HepG2 (cell line): Measurements from ENCODE around the gene COMMD4. TPM values are rescaled to one million over a fixed set of nuclear protein-coding genes. Genes with fewer than 3 reads are reported as not detected.

Experiments used
- CBFB ChIP-seq: sonication (generic); formaldehyde crosslinking; IDR thresholded peaks from 2 replicates; pipeline ENCODE4 v1.4.0; 2020; ENCODE audit warnings: missing genetic modification reagents
- HES4 ChIP-seq: sonication (generic); formaldehyde crosslinking; IDR thresholded peaks from 2 replicates; pipeline ENCODE4 v1.9.0; 2021; ENCODE audit warnings: mild to moderate bottlenecking, missing genetic modification reagents, borderline replicate concordance
- HMG20B ChIP-seq: conservative IDR thresholded peaks from 2 replicates; pipeline ENCODE4 v1.6.1; 2016; ENCODE audit warnings: missing genetic modification reagents, missing compliant biosample characterization
- HNF4A ChIP-seq: sonication (generic); formaldehyde crosslinking; IDR thresholded peaks from 2 replicates; pipeline ENCODE4 v1.4.0; 2020; ENCODE audit warnings: missing genetic modification reagents
- KDM1A ChIP-seq: IDR thresholded peaks from 2 replicates; pipeline ENCODE4 v1.6.1; 2016; ENCODE audit warnings: missing compliant biosample characterization
- KMT2A ChIP-seq: sonication (generic); formaldehyde crosslinking; IDR thresholded peaks from 2 replicates; pipeline ENCODE4 v1.4.0; 2020; ENCODE audit warnings: missing genetic modification reagents
- NFYC ChIP-seq: IDR thresholded peaks from 2 replicates; pipeline ENCODE4 v1.6.1; 2016; ENCODE audit warnings: missing genetic modification reagents, missing compliant biosample characterization
- SAP130 ChIP-seq: IDR thresholded peaks from 2 replicates; pipeline ENCODE4 v1.6.1; 2016; ENCODE audit warnings: low read depth
- SIN3A ChIP-seq: IDR thresholded peaks from 2 replicates; pipeline ENCODE4 v1.6.1; 2011; ENCODE audit warnings: low read depth, mild to moderate bottlenecking, control low read depth, low read length, borderline replicate concordance
- ZC3H13 ChIP-seq: sonication (generic); formaldehyde crosslinking; IDR thresholded peaks from 2 replicates; pipeline ENCODE4 v1.8.1; 2023; ENCODE audit warnings: mild to moderate bottlenecking, missing genetic modification reagents, moderate library complexity
- ZMAT3 ChIP-seq: sonication (generic); formaldehyde crosslinking; conservative IDR thresholded peaks from 2 replicates; pipeline ENCODE4 v1.7.0; 2021; ENCODE audit warnings: missing genetic modification reagents
- ZNF354B ChIP-seq: sonication (generic); formaldehyde crosslinking; IDR thresholded peaks from 2 replicates; pipeline ENCODE4 v1.8.0; 2022; ENCODE audit warnings: mild to moderate bottlenecking, missing genetic modification reagents
- ZNF709 ChIP-seq: sonication (generic); formaldehyde crosslinking; IDR thresholded peaks from 2 replicates; pipeline ENCODE4 v1.5.0; 2020; ENCODE audit warnings: mild to moderate bottlenecking, missing genetic modification reagents
- ZNF761 ChIP-seq: sonication (generic); formaldehyde crosslinking; conservative IDR thresholded peaks from 2 replicates; pipeline ENCODE4 v1.4.0; 2020; ENCODE audit warnings: mild to moderate bottlenecking, missing genetic modification reagents
- ZNF773 ChIP-seq: sonication (generic); formaldehyde crosslinking; IDR thresholded peaks from 2 replicates; pipeline ENCODE4 v1.4.0; 2020; ENCODE audit warnings: missing genetic modification reagents, borderline replicate concordance
- ZNF781 ChIP-seq: sonication (generic); formaldehyde crosslinking; IDR thresholded peaks from 2 replicates; pipeline ENCODE4 v1.5.1; 2020; ENCODE audit warnings: borderline replicate concordance, mild to moderate bottlenecking, missing genetic modification reagents; ENCODE audit errors: not compliant biosample characterization
- ZZZ3 ChIP-seq: sonication (generic); formaldehyde crosslinking; IDR thresholded peaks from 2 replicates; pipeline ENCODE4 v1.4.0; 2020; ENCODE audit warnings: missing genetic modification reagents, mild to moderate bottlenecking, borderline replicate concordance
- polyA plus RNA-seq, 8 experiments: library from polyadenylated mRNA; depleted of rRNA in 3 of 8; stranded (reverse) in 7 of 8; unstranded in 1 of 8; fragments of >200 nt; fragmentation: Illumina TruSeq in 4 of 8; extraction: Trizol in 4 of 8; gene quantifications; 2 replicates each; pipeline versions ENCODE4 v1.2.1 to v1.2.3, GENCODE V29; 2011 to 2016; ENCODE audit warnings: low read depth in 4 of 8, missing spikeins in 1 of 8, mixed read lengths in 1 of 8; ENCODE audit not compliant: insufficient read depth in 1 of 8
- total RNA-seq, 5 experiments: library from RNA; depleted of rRNA; stranded (reverse); fragments of >200 nt; fragmentation: Illumina TruSeq; extraction: Trizol; gene quantifications; 2 replicates each; pipeline ENCODE4 v1.2.3, GENCODE V29; 2016; ENCODE audit warnings: low read depth in 1 of 5
- TF ChIP-seq, protein P1 (sequence below): sonication (generic); formaldehyde crosslinking; IDR thresholded peaks from 2 replicates; pipeline ENCODE4 v1.5.1; 2020; ENCODE audit warnings: missing genetic modification reagents, mild to moderate bottlenecking, borderline replicate concordance
- TF ChIP-seq, protein P2 (sequence below): sonication (generic); formaldehyde crosslinking; IDR thresholded peaks from 2 replicates; pipeline ENCODE4 v1.5.1; 2020; ENCODE audit warnings: mild to moderate bottlenecking, missing genetic modification reagents, borderline replicate concordance

The COMMD4 gene
- total and polyA plus RNA-seq, 2 of the 13 experiments (the other 11 are each of a cell fraction or from before 2014, with no cell fraction given): 45.8 to 89.9 TPM

DNA sequence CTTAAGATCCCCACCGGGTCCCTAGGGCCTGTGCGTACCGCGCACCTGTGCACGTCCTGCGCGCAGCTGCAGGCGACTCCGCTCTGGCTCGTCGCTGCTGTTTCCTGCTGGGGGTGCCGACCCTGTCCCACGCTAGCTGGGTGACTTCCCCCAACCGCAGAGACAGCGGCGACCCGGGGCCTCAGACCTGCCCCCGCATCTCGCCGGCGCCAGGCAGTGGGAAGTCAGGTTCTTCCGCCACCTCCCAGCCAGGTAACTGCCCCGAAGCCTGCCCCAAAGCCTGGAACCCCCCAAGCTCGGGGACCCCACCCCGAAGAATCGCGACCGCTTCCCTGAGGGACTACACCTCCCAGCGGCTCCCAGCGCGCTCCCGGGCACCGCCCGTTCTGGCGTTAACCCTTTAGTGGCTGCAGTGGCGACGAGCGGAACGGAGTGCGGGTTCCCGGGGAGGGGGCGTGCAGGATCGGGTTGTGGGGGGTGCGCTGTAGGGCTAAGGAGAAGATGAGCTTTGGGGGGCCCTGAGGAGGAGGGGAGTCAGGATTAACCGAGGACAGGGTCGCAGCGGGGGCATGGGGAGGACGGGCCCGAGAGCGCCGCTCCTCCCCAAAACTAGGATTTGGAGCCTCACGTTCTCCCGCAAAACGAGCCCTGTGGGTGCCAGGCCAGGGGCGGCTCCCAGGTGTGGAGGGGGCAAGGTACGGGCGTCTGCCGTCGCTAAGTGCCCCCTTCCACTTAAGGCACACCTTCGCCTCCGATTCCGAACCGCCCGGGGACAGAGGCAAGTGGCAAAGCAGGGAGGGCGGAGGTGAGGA, 11.6 kb downstream of the COMMD4 start (continued):
- peak; percentile 80; the same call in 1 of the 2 replicates for TF ChIP-seq ZMAT3 (CRISPR knock-in tag)
- no peak for TF ChIP-seq HNF4A (CRISPR knock-in tag)
- no peak for TF ChIP-seq KDM1A (CRISPR knock-in tag)
- peak; percentile 51; the same call in 1 of the 2 replicates for TF ChIP-seq ZNF709
- TF ChIP-seq ZNF773 (CRISPR knock-in tag): no peak
- no peak; the same call in 1 of the 2 replicates for TF ChIP-seq SIN3A
- TF ChIP-seq ZNF761 (CRISPR knock-in tag): no peak
- no peak for TF ChIP-seq ZNF781 (CRISPR knock-in tag)
- 0 out of 2 replicates have a peak, but pooled peaks have one; percentile 30 for TF ChIP-seq HES4 (CRISPR knock-in tag)
- no peak for TF ChIP-seq ZZZ3 (CRISPR knock-in tag)
- TF ChIP-seq, protein P1, sequence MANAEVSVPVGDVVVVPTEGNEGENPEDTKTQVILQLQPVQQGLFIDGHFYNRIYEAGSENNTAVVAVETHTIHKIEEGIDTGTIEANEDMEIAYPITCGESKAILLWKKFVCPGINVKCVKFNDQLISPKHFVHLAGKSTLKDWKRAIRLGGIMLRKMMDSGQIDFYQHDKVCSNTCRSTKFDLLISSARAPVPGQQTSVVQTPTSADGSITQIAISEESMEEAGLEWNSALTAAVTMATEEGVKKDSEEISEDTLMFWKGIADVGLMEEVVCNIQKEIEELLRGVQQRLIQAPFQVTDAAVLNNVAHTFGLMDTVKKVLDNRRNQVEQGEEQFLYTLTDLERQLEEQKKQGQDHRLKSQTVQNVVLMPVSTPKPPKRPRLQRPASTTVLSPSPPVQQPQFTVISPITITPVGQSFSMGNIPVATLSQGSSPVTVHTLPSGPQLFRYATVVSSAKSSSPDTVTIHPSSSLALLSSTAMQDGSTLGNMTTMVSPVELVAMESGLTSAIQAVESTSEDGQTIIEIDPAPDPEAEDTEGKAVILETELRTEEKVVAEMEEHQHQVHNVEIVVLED (CRISPR knock-in tag): peak; percentile 82
- no peak for TF ChIP-seq NFYC (CRISPR knock-in tag)
- TF ChIP-seq HMG20B (CRISPR knock-in tag): no peak
- peak; percentile 56; the same call in 1 of the 2 replicates for TF ChIP-seq ZNF354B (CRISPR knock-in tag)
- TF ChIP-seq CBFB: 0 out of 2 replicates have a peak, but pooled peaks have one; percentile 30
- TF ChIP-seq, protein P2, sequence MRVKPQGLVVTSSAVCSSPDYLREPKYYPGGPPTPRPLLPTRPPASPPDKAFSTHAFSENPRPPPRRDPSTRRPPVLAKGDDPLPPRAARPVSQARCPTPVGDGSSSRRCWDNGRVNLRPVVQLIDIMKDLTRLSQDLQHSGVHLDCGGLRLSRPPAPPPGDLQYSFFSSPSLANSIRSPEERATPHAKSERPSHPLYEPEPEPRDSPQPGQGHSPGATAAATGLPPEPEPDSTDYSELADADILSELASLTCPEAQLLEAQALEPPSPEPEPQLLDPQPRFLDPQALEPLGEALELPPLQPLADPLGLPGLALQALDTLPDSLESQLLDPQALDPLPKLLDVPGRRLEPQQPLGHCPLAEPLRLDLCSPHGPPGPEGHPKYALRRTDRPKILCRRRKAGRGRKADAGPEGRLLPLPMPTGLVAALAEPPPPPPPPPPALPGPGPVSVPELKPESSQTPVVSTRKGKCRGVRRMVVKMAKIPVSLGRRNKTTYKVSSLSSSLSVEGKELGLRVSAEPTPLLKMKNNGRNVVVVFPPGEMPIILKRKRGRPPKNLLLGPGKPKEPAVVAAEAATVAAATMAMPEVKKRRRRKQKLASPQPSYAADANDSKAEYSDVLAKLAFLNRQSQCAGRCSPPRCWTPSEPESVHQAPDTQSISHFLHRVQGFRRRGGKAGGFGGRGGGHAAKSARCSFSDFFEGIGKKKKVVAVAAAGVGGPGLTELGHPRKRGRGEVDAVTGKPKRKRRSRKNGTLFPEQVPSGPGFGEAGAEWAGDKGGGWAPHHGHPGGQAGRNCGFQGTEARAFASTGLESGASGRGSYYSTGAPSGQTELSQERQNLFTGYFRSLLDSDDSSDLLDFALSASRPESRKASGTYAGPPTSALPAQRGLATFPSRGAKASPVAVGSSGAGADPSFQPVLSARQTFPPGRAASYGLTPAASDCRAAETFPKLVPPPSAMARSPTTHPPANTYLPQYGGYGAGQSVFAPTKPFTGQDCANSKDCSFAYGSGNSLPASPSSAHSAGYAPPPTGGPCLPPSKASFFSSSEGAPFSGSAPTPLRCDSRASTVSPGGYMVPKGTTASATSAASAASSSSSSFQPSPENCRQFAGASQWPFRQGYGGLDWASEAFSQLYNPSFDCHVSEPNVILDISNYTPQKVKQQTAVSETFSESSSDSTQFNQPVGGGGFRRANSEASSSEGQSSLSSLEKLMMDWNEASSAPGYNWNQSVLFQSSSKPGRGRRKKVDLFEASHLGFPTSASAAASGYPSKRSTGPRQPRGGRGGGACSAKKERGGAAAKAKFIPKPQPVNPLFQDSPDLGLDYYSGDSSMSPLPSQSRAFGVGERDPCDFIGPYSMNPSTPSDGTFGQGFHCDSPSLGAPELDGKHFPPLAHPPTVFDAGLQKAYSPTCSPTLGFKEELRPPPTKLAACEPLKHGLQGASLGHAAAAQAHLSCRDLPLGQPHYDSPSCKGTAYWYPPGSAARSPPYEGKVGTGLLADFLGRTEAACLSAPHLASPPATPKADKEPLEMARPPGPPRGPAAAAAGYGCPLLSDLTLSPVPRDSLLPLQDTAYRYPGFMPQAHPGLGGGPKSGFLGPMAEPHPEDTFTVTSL (CRISPR knock-in tag): no peak
- no peak for TF ChIP-seq ZC3H13 (CRISPR knock-in tag)
- TF ChIP-seq SAP130 (CRISPR knock-in tag): peak; percentile 66
- TF ChIP-seq KMT2A (CRISPR knock-in tag): peak; percentile 29; the same call in 1 of the 2 replicates
